Urinary bladder (tissue), 4 donors: ENCODE results near the gene CHAF1B. TPM values are rescaled to one million over a fixed set of nuclear protein-coding genes. Genes with fewer than 3 reads are reported as not detected.

Experiments
- DNase-seq: peaks from one replicate; pipeline ENCODE4 v3.0.0-alpha.2; 2015; ENCODE audit errors: extremely low spot score
- H3K27ac ChIP-seq: one replicate; pipeline ENCODE4 v1.5.1; 2013; ENCODE audit warnings: low read depth, mild to moderate bottlenecking, moderate library complexity
- H3K36me3 ChIP-seq: one replicate; pipeline ENCODE4 v1.6.1; 2013; ENCODE audit warnings: mild to moderate bottlenecking, moderate library complexity; ENCODE audit not compliant: insufficient read depth
- H3K4me1 ChIP-seq: one replicate; pipeline ENCODE4 v1.6.1; 2013; ENCODE audit warnings: mild to moderate bottlenecking, moderate library complexity; ENCODE audit not compliant: insufficient read depth
- H3K4me3 ChIP-seq: one replicate; pipeline ENCODE4 v1.5.1; 2013; ENCODE audit warnings: low read depth, low read length
- WGBS: extraction: QIAGEN DNeasy Blood & Tissue Kit; methylation state at CpG from one replicate; pipeline ENCODE4 v1.1.7; 2013; 5-methylcytosine and 5-hydroxymethylcytosine counted together
- polyA plus RNA-seq: library from polyadenylated mRNA; stranded (reverse); fragments of 200-250 nt; gene quantifications from one replicate; pipeline ENCODE4 v1.2.3, GENCODE V29; 2013
- total RNA-seq: library from RNA; depleted of rRNA; stranded (reverse); fragments of >200 nt; gene quantifications from one replicate; pipeline ENCODE4 v1.2.3, GENCODE V29; 2014
- donor health status: healthy with polysubstance abuse.
- donor health status: healthy.

CHAF1B gene
- total and polyA plus RNA-seq, 2 donors, result 1.3 to 2.5 TPM

- Histone ChIP-seq H3K27ac (no peak overlapping the region), H3K4me3 (no peak overlapping the region), H3K4me1 (no peaks in the 10 kb centered on the region), H3K36me3 (no peaks in the 10 kb centered on the region)
- WGBS, result 77% methylated on average over 9 of the region's 9 CpGs
- DNase-seq, result no peak
These were observed 40.1 kb downstream of the CHAF1B start for GRCh38 chr21:36425286-36425685.

GRCh38 chr21:36427502-36427901 lies 42.3 kb downstream of the CHAF1B start:
- 90% methylated on average over 4 of the region's 4 CpGs for WGBS
- DNase-seq, result no peak
- no peaks in the 10 kb centered on the region for H3K36me3 ChIP-seq
- no peak overlapping the region for H3K4me3 ChIP-seq
- no peaks in the 10 kb centered on the region for H3K4me1 ChIP-seq
- no peak overlapping the region for H3K27ac ChIP-seq

GRCh38 chr21:36428761-36429432 lies 43.7 kb downstream of the CHAF1B start:
- Histone ChIP-seq H3K4me1 (no peaks in the 10 kb centered on the region), H3K4me3 (no peak overlapping the region), H3K27ac (no peak overlapping the region), H3K36me3 (no peaks in the 10 kb centered on the region)
- DNase-seq, result no peak
- WGBS, result 86% methylated on average over 12 of the region's 12 CpGs

- no peaks in the 10 kb centered on the region for H3K36me3 ChIP-seq
- H3K4me1 ChIP-seq, result no peaks in the 10 kb centered on the region
- no peak for DNase-seq
- peak overlapping the region; percentile 35 for H3K27ac ChIP-seq
- WGBS, result 31% methylated on average over 22 of the region's 22 CpGs
- H3K4me3 ChIP-seq, result no peak overlapping the region
These were observed 44.9 kb downstream of the CHAF1B start for GRCh38 chr21:36429947-36430546.

GRCh38 chr21:36430841-36431240 lies 45.6 kb downstream of the CHAF1B start:
- Histone ChIP-seq H3K27ac (no peak overlapping the region), H3K4me3 (no peak overlapping the region), H3K36me3 (no peaks in the 10 kb centered on the region), H3K4me1 (no peaks in the 10 kb centered on the region)
- no peak for DNase-seq
- 74% methylated on average over 4 of the region's 4 CpGs for WGBS

GRCh38 chr21:36431252-36431651 lies 46.1 kb downstream of the CHAF1B start:
- WGBS, result 83% methylated on average over 4 of the region's 4 CpGs

GRCh38 chr21:36433059-36433709 lies 48.0 kb downstream of the CHAF1B start:
- WGBS, result 87% methylated on average over 7 of the region's 7 CpGs
- Histone ChIP-seq H3K4me3 (no peak overlapping the region), H3K4me1 (no peaks in the 10 kb centered on the region), H3K27ac (no peak overlapping the region), H3K36me3 (no peaks in the 10 kb centered on the region)
- DNase-seq, result no peak

More at GRCh38 chr21:36431252-36431651, 46.1 kb downstream of the CHAF1B start:
- Histone ChIP-seq H3K36me3 (no peaks in the 10 kb centered on the region), H3K27ac (no peak overlapping the region), H3K4me3 (no peak overlapping the region), H3K4me1 (no peaks in the 10 kb centered on the region)
- DNase-seq, result no peak

- no peaks in the 10 kb centered on the region for H3K4me1 ChIP-seq
- no peak overlapping the region for H3K4me3 ChIP-seq
- 88% methylated on average over 6 of the region's 6 CpGs for WGBS
- no peak overlapping the region for H3K27ac ChIP-seq
- H3K36me3 ChIP-seq, result no peaks in the 10 kb centered on the region
- no peak for DNase-seq
These were observed 49.0 kb downstream of the CHAF1B start for GRCh38 chr21:36434144-36434543.

- Histone ChIP-seq H3K27ac (no peak overlapping the region), H3K4me3 (no peak overlapping the region), H3K36me3 (no peaks in the 10 kb centered on the region), H3K4me1 (no peaks in the 10 kb centered on the region)
- DNase-seq, result no peak
- WGBS, result 91% methylated on average over 5 of the region's 5 CpGs
These were observed 51.9 kb downstream of the CHAF1B start for GRCh38 chr21:36436829-36437744.

- 39% methylated on average over 6 of the region's 6 CpGs for WGBS
- no peak overlapping the region for H3K4me3 ChIP-seq
- DNase-seq, result no peak
- no peaks in the 10 kb centered on the region for H3K36me3 ChIP-seq
- no peaks in the 10 kb centered on the region for H3K4me1 ChIP-seq
- H3K27ac ChIP-seq, result no peak overlapping the region
These were observed 52.5 kb downstream of the CHAF1B start for GRCh38 chr21:36437745-36438128.

GRCh38 chr21:36441715-36442114 lies 56.5 kb downstream of the CHAF1B start:
- Histone ChIP-seq H3K4me3 (no peak overlapping the region), H3K36me3 (no peaks in the 10 kb centered on the region), H3K27ac (no peak overlapping the region), H3K4me1 (no peaks in the 10 kb centered on the region)
- DNase-seq, result no peak
- WGBS, result 97% methylated on average over 6 of the region's 6 CpGs

- no peak for DNase-seq
- no peak overlapping the region for H3K27ac ChIP-seq
- no peak overlapping the region for H3K4me3 ChIP-seq
- H3K36me3 ChIP-seq, result no peaks in the 10 kb centered on the region
- 64% methylated on average over 10 of the region's 10 CpGs for WGBS
- no peaks in the 10 kb centered on the region for H3K4me1 ChIP-seq
These were observed 61.1 kb downstream of the CHAF1B start for GRCh38 chr21:36446301-36446700.

- Histone ChIP-seq H3K36me3 (no peaks in the 10 kb centered on the region), H3K4me3 (no peak overlapping the region), H3K27ac (no peak overlapping the region), H3K4me1 (no peaks in the 10 kb centered on the region)
- WGBS, result 79% methylated on average over 2 of the region's 2 CpGs
- DNase-seq, result no peak
These were observed 65.3 kb downstream of the CHAF1B start for GRCh38 chr21:36450511-36450910.
